Measurements from ENCODE around the gene RANBP10. TPM values are rescaled to one million over a fixed set of nuclear protein-coding genes. Genes with fewer than 3 reads are reported as not detected.

RANBP10 gene
- total and polyA plus RNA-seq, 2 of the 13 experiments (the other 11 are each of a cell fraction or from before 2014, with no cell fraction given): 9.2 to 22.7 TPM

DNA sequence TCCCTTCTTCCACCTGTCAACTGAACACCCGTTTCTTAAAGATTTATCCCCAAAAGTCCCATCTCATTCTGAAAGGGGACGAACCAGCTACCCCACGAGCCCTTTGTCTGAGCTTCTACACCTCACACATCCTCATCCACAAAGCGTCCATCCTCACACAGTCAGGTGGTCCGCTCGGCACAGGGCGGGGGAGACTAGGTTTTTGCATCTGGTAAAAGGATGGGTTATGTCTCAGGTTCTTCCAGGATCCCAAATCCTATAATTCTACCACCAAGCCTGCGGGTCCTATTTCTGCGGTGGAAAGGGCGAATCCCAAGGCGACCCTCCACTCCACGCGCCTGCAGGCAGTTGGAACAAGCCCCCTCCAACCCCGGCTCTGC, 87.7 kb downstream of the RANBP10 start (continued):
- no peak for TF ChIP-seq NONO (IDR thresholded peaks at IDR 0.05)
- TF ChIP-seq NONO (CRISPR knock-in tag; conservative IDR thresholded peaks at IDR 0.05): peak; percentile 7; the same call in 1 of the 2 replicates

DNA sequence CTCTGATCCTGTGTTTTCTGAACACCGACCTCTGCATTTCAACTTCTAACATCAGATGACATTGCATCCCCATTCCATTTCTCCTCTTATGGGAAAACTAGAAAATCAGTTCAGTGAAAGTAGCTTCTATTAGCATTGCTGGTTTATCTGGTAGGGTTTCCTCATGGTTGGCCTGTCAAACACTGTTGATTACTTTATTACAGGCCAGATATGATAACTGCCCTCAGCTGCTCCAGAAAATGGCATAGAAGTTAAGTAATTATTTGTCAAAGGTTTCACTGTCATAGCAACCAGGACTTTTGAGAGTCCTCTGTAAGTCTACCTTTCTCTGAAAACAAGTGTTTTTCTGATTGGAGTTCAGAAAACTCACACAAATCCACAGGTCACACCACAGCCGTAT, 90.3 kb downstream of the RANBP10 start:
- H3K9me3 ChIP-seq (ENCODE audit: low read length): no peaks in the 10 kb centered on the region
- no peak for TF ChIP-seq TGIF2 (CRISPR knock-in tag; IDR thresholded peaks at IDR 0.05)
- intact Hi-C loops (cut with micrococcal nuclease; ENCODE audit: unreplicated experiment) (loop anchor here (5.0 kb wide), 1 partner anchor 91 kb away; the partner anchor contains the start of genes RANBP10 and TSNAXIP1), in situ Hi-C loops (cut with HindIII; ENCODE audit: extremely low pct_ligation_motif_present, low pct_unique_long_range_greater_than_20kb) (no loop called here)
- H3K4me1 ChIP-seq (ENCODE audit: insufficient read depth, low read length): peaks cover 48% of the 10 kb centered on the region
- no peaks in the 10 kb centered on the region for H3K36me3 ChIP-seq (replicated peaks in 1 of 2; ENCODE audit: control insufficient read depth in 1 of 2, insufficient read depth in 2 of 2, low read length in 2 of 2)
- no peak overlapping the region for H2AFZ ChIP-seq (ENCODE audit: low read length)
- H3K4me3 ChIP-seq (replicated peaks in 1 of 3; ENCODE audit: insufficient read depth in 1 of 3, low read depth in 2 of 3, low read length in 3 of 3): no peak overlapping the region
- H3K4me2 ChIP-seq (ENCODE audit: low read depth, low read length): peak overlapping the region; percentile 5; the same call in 1 of the 2 replicates
- DNase-seq (ENCODE audit: low spot score): no peak
- peak overlapping the region; percentile 3 for H3K27ac ChIP-seq (ENCODE audit: extremely low read length, insufficient read depth, low read length)
- ChIA-PET CTCF (ENCODE audit: low intra/inter-chr PET ratio, low total read pairs) (no interaction called here), POLR2A (no interaction called here)
- no TSS peak for BruUV-seq (replicated peaks)
- H3K9ac ChIP-seq (ENCODE audit: insufficient read depth, low read depth, low read length): no peak overlapping the region
- peaks cover 50% of the 10 kb centered on the region for H3K79me2 ChIP-seq (ENCODE audit: insufficient read depth, low read length)
- no peak for FAIRE-seq
- no peak for ATAC-seq
- 86% methylated on average over 2 of the region's 2 CpGs for WGBS (ENCODE audit: low lambda C conversion rate)
- no peaks in the 10 kb centered on the region for H4K20me1 ChIP-seq (ENCODE audit: insufficient read depth, low read length)
- H3K27me3 ChIP-seq (ENCODE audit: control insufficient read depth in 1 of 2, insufficient read depth in 2 of 2, low read length in 2 of 2): no peaks in the 10 kb centered on the region; a peak in 1 of 5 replicates

GRCh38 chr16:67714522-67714921, 91.8 kb downstream of the RANBP10 start:
- H2AFZ ChIP-seq (ENCODE audit: low read length): no peak overlapping the region
- H3K79me2 ChIP-seq (ENCODE audit: insufficient read depth, low read length): peaks cover 54% of the 10 kb centered on the region
- ChIA-PET CTCF (ENCODE audit: low intra/inter-chr PET ratio, low total read pairs) (no interaction called here), POLR2A (no interaction called here)
- in situ Hi-C loops (cut with HindIII; ENCODE audit: extremely low pct_ligation_motif_present, low pct_unique_long_range_greater_than_20kb) (no loop called here), intact Hi-C loops (cut with micrococcal nuclease; ENCODE audit: unreplicated experiment) (no loop called here)
- no TSS peak for BruUV-seq (replicated peaks)
- H4K20me1 ChIP-seq (ENCODE audit: insufficient read depth, low read length): no peaks in the 10 kb centered on the region
- WGBS (ENCODE audit: low lambda C conversion rate): 81% methylated on average over 1 of the region's 1 CpG
- H3K36me3 ChIP-seq (replicated peaks in 1 of 2; ENCODE audit: control insufficient read depth in 1 of 2, insufficient read depth in 2 of 2, low read length in 2 of 2): no peaks in the 10 kb centered on the region
- H3K4me3 ChIP-seq (replicated peaks in 1 of 3; ENCODE audit: insufficient read depth in 1 of 3, low read depth in 2 of 3, low read length in 3 of 3): no peak overlapping the region
- no peaks in the 10 kb centered on the region for H3K9me3 ChIP-seq (ENCODE audit: low read length)
- H3K4me2 ChIP-seq (ENCODE audit: low read depth, low read length): no peak overlapping the region
- no peaks in the 10 kb centered on the region; a peak in 1 of 5 replicates for H3K27me3 ChIP-seq (ENCODE audit: control insufficient read depth in 1 of 2, insufficient read depth in 2 of 2, low read length in 2 of 2)
- no peak overlapping the region for H3K27ac ChIP-seq (ENCODE audit: extremely low read length, insufficient read depth, low read length)
- H3K9ac ChIP-seq (ENCODE audit: insufficient read depth, low read depth, low read length): no peak overlapping the region
- ATAC-seq (no peak), FAIRE-seq (no peak), DNase-seq (ENCODE audit: low spot score) (no peak)
- peaks cover 39% of the 10 kb centered on the region for H3K4me1 ChIP-seq (ENCODE audit: insufficient read depth, low read length)
- no peak for TF ChIP-seq MIER2 (CRISPR knock-in tag; IDR thresholded peaks at IDR 0.05)
- no peak for TF ChIP-seq ZNF121 (CRISPR knock-in tag; IDR thresholded peaks at IDR 0.05)
- TF ChIP-seq, protein P1, sequence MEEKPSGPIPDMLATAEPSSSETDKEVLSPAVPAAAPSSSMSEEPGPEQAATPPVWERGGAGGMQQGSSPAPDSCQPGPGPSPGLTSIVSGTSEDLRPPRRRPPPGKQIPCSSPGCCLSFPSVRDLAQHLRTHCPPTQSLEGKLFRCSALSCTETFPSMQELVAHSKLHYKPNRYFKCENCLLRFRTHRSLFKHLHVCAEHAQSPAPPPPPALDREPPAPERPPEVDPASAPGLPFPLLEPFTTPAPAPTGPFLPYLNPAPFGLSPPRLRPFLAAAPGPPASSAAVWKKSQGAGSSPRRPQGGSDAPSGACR (CRISPR knock-in tag; IDR thresholded peaks at IDR 0.05): no peak
- no peak for TF ChIP-seq AKAP8 (CRISPR knock-in tag; IDR thresholded peaks at IDR 0.05)
- no peak for TF ChIP-seq ZNF883 (CRISPR knock-in tag; IDR thresholded peaks at IDR 0.05; ENCODE audit: not compliant biosample characterization)
- no peak for TF ChIP-seq NCOA2 (CRISPR knock-in tag; IDR thresholded peaks at IDR 0.05)
- no peak for TF ChIP-seq ZNF562 (CRISPR knock-in tag; IDR thresholded peaks at IDR 0.05; ENCODE audit: borderline replicate concordance)
- TF ChIP-seq FOSL2 (CRISPR knock-in tag; IDR thresholded peaks at IDR 0.05): no peak
- no peak for TF ChIP-seq BHLHE40 (IDR thresholded peaks at IDR 0.05; ENCODE audit: low read length)
- no peak for TF ChIP-seq MEF2D (CRISPR knock-in tag; IDR thresholded peaks at IDR 0.05)
- TF ChIP-seq, protein P2, sequence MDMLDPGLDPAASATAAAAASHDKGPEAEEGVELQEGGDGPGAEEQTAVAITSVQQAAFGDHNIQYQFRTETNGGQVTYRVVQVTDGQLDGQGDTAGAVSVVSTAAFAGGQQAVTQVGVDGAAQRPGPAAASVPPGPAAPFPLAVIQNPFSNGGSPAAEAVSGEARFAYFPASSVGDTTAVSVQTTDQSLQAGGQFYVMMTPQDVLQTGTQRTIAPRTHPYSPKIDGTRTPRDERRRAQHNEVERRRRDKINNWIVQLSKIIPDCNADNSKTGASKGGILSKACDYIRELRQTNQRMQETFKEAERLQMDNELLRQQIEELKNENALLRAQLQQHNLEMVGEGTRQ (IDR thresholded peaks at IDR 0.05; ENCODE audit: low read depth, low read length): no peak
- TF ChIP-seq, protein P2 (CRISPR knock-in tag; IDR thresholded peaks at IDR 0.05; ENCODE audit: borderline replicate concordance): no peak
- no peak for TF ChIP-seq ZBTB3 (CRISPR knock-in tag; IDR thresholded peaks at IDR 0.05; ENCODE audit: borderline replicate concordance, low read depth)

Data from HepG2 (cell line).